ENCODE results near the gene SIN3B. TPM values are rescaled to one million over a fixed set of nuclear protein-coding genes. Genes with fewer than 3 reads are reported as not detected.
A peak's percentile ranks its signal among the peaks of the same experiment; 100 is the strongest.

Gene SIN3B
- polyA plus RNA-seq, 3 donors = 7.2 to 154 (median 10.2) TPM

GRCh38 chr19:16867211-16867610 is 38.0 kb downstream of the SIN3B start:
- Mint-ChIP-seq H3K27ac (peak overlapping the region in 1 of 7 donors; percentile 38), H3K36me3 (peaks cover 86 to 95% of the 10 kb centered on the region in 2 donors), H3K4me1 (peaks cover 17% of the 10 kb centered on the region), H3K9me3 (peaks cover 0 to 5% (median 0%) of the 10 kb centered on the region in 7 donors), H3K27me3 (ENCODE audit: low read depth in 3 of 3) (peaks cover 2 to 5% (median 4%) of the 10 kb centered on the region in 3 donors), H3K4me3 (no peak overlapping the region)
- no peak overlapping the region for H3K4me2 ChIP-seq (replicated peaks; ENCODE audit: extremely low read depth, low read length, poor library complexity, severe bottlenecking)
- no peak overlapping the region for H3K4me3 ChIP-seq (replicated peaks in 1 of 3; ENCODE audit: low read depth in 2 of 3, low read length in 3 of 3)
- H4K20me1 ChIP-seq (ENCODE audit: insufficient read depth, low read length) = peaks cover 47% of the 10 kb centered on the region
- H3K4me1 ChIP-seq (ENCODE audit: control insufficient read depth in 1 of 2, insufficient read depth in 2 of 2, low read length in 2 of 2) = peaks cover 15 to 16% of the 10 kb centered on the region in 2 donors
- no peak for DNase-seq
- no peak overlapping the region for H3K27ac ChIP-seq (ENCODE audit: low read depth in 1 of 2, low read length in 2 of 2)
- H3K9ac ChIP-seq (ENCODE audit: insufficient read depth, low read length, poor library complexity, severe bottlenecking) = no peak overlapping the region
- WGBS (ENCODE audit: insufficient coverage) = 97% methylated on average over 8 of the region's 10 CpGs
- H3K79me2 ChIP-seq (ENCODE audit: insufficient read depth, low read length) = no peaks in the 10 kb centered on the region
- no peaks in the 10 kb centered on the region for H3K9me3 ChIP-seq (replicated peaks in 1 of 2; ENCODE audit: control insufficient read depth in 1 of 2, insufficient read depth in 1 of 2, low read length in 2 of 2)
- TF ChIP-seq CTCF (IDR thresholded peaks at IDR 0.05) = no peak
- peaks cover 84 to 99% of the 10 kb centered on the region in 2 donors for H3K36me3 ChIP-seq (replicated peaks in 1 of 2; ENCODE audit: control insufficient read depth in 1 of 2, insufficient read depth in 2 of 2, low read length in 2 of 2)
- no peak overlapping the region for H2AFZ ChIP-seq (ENCODE audit: insufficient read depth, low read depth, low read length, poor library complexity, severe bottlenecking)
- intact Hi-C loops (cut with micrococcal nuclease) = no loop called here
- H3K27me3 ChIP-seq (ENCODE audit: control insufficient read depth in 2 of 2, insufficient read depth in 2 of 2, low read length in 2 of 2) = no peaks in the 10 kb centered on the region

GRCh38 chr19:16868423-16869130 is 39.4 kb downstream of the SIN3B start:
- H3K79me2 ChIP-seq (ENCODE audit: insufficient read depth, low read length) = peaks cover 2% of the 10 kb centered on the region
- Mint-ChIP-seq H3K9me3 (peaks cover 0 to 9% (median 0%) of the 10 kb centered on the region in 7 donors), H3K4me1 (peaks cover 3% of the 10 kb centered on the region), H3K36me3 (peaks cover 87 to 98% of the 10 kb centered on the region in 2 donors), H3K27ac (no peak overlapping the region), H3K27me3 (ENCODE audit: low read depth in 3 of 3) (peaks cover 2 to 4% (median 4%) of the 10 kb centered on the region in 3 donors), H3K4me3 (no peak overlapping the region)
- intact Hi-C loops (cut with micrococcal nuclease) = no loop called here
- no peak overlapping the region for H3K27ac ChIP-seq (ENCODE audit: low read depth in 1 of 2, low read length in 2 of 2)
- H3K9ac ChIP-seq (ENCODE audit: insufficient read depth, low read length, poor library complexity, severe bottlenecking) = no peak overlapping the region
- peaks cover 96 to 99% of the 10 kb centered on the region in 2 donors for H3K36me3 ChIP-seq (replicated peaks in 1 of 2; ENCODE audit: control insufficient read depth in 1 of 2, insufficient read depth in 2 of 2, low read length in 2 of 2)
- TF ChIP-seq CTCF (IDR thresholded peaks at IDR 0.05) = no peak
- H3K4me2 ChIP-seq (replicated peaks; ENCODE audit: extremely low read depth, low read length, poor library complexity, severe bottlenecking) = no peak overlapping the region
- no peaks in the 10 kb centered on the region for H3K9me3 ChIP-seq (replicated peaks in 1 of 2; ENCODE audit: control insufficient read depth in 1 of 2, insufficient read depth in 1 of 2, low read length in 2 of 2)
- no peak for DNase-seq
- WGBS (ENCODE audit: insufficient coverage) = 97% methylated on average over 19 of the region's 20 CpGs
- H3K4me1 ChIP-seq (ENCODE audit: control insufficient read depth in 1 of 2, insufficient read depth in 2 of 2, low read length in 2 of 2) = peaks cover 2% of the 10 kb centered on the region in 2 donors
- peaks cover 49% of the 10 kb centered on the region for H4K20me1 ChIP-seq (ENCODE audit: insufficient read depth, low read length)
- no peak overlapping the region for H2AFZ ChIP-seq (ENCODE audit: insufficient read depth, low read depth, low read length, poor library complexity, severe bottlenecking)
- no peak overlapping the region for H3K4me3 ChIP-seq (replicated peaks in 1 of 3; ENCODE audit: low read depth in 2 of 3, low read length in 3 of 3)
- no peaks in the 10 kb centered on the region for H3K27me3 ChIP-seq (ENCODE audit: control insufficient read depth in 2 of 2, insufficient read depth in 2 of 2, low read length in 2 of 2)

All from CD14-positive monocyte (primary cell).